GM04504 (cell line): Measurements from ENCODE around the gene PBX2.
"Not testable (repeated sequence)": the region's sequence is repeated elsewhere in the genome, so short reads cannot be mapped to it uniquely, and the experiment has no call there.

Source experiments
- DNase-seq: peaks from one replicate; pipeline ENCODE4 v3.0.0-alpha.2; 2012; ENCODE audit warnings: low read depth

Gene PBX2

DNA sequence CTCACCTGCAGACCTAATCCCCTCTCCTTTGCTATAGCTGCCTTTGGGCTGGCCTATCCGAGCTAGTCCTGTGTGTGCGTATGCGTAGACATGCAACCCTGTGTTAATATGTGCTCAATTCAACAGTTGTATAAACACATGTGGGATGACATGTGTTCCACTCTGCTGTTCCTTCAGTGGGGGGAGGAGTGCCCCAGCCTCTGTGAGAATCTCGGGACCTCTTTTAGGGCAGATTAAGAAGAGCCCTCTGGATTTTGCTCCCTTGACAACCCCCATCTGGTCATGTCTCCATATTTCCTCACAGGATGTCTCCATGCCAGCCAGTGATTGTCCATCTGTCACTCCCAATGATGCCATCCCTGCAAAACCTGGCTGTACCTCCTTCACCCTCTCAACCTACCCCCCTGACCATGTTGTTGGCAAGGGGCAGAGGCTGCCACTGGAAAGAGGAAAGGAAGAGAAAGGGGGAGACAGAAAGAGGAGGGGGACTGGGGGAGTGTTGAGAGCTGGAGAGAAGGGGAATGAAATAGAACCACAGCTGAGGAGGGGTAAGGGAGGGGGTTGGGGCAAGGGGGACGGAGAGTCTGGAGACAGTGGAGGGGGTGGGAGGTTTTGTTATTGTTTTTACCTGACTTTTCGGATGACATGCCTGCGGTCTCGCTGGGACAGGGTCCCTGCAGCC is 38.7 kb downstream of the PBX2 start:
- no peak for DNase-seq

DNA sequence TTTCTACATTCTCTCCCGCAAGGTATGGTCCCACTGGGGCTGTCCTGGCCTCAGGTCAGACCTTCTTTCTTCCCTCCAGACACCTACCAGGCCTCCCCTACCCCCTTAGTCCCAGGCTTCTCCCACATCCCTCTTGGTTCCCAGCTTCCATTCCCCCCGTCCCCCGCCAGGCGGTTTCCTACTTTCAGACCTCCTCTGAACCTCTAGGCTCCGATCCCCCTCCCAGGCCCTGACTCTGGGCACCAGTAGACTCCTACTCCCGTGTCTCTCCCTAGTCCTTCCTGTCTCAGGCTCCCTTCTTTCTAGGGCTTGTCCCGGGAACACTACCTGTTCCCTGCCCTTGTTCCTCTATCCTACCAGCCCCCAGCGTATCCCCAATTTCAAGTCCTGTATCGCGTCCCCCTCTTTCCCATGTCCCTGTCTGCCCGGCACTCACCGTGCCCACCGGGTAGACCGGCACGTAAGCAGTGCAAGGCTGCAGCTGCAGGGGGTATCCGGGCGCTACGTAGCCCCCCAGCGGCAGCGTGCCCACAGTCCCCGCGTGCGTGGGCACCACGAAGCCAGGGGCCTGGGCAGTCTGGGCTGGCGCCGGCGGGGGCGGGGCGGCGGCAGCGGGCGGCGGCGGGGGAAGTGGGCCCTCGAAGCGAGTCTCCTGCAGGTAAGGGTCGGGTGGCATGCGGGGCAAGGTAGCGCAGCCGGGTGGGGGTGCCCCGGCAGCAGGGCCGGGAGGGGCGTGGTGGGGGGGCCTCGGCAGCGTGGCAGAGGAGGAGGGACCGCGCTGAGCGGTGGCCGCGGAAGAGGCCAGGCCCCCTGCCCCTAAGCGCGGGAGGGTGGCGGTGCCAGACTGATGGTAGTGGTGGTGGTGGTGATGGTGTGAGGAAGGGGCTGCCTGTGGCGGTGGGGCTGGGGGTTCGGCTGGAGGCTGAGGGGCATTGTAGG is 39.8 kb downstream of the PBX2 start:
- DNase-seq, result no peak

DNA sequence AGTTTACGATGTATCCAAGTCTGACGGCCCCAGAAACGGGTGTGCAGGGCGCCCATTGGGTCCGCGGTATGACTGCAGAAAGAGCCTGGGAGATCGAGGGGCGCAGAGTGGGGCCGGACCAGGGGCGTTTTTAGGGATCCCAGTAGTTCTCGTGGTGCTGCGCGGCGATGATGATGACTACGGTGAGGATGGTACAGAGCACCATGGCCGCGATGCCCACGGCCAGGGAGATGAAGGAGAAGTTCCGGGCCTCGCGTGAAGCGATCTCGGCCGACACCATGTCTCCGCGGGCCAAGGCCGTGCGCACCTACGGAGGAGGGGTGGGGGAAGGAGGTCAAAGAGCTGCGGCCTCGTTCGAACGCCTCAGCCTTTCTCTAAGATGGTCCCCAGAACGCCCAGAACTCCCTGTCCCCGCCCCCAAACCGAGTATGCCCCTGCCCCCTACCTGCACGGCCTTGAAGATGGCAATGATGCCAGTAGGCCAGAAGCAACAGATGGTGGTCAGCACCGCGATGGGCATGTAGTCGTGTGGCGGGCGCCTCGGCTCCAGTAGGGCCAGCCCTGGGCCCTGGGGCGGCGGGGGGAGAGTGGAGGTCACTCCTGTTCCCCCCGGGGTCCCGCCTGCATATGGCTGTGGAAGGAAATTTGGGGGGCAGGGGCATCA is 40.8 kb downstream of the PBX2 start:
- DNase-seq, result no peak

DNA sequence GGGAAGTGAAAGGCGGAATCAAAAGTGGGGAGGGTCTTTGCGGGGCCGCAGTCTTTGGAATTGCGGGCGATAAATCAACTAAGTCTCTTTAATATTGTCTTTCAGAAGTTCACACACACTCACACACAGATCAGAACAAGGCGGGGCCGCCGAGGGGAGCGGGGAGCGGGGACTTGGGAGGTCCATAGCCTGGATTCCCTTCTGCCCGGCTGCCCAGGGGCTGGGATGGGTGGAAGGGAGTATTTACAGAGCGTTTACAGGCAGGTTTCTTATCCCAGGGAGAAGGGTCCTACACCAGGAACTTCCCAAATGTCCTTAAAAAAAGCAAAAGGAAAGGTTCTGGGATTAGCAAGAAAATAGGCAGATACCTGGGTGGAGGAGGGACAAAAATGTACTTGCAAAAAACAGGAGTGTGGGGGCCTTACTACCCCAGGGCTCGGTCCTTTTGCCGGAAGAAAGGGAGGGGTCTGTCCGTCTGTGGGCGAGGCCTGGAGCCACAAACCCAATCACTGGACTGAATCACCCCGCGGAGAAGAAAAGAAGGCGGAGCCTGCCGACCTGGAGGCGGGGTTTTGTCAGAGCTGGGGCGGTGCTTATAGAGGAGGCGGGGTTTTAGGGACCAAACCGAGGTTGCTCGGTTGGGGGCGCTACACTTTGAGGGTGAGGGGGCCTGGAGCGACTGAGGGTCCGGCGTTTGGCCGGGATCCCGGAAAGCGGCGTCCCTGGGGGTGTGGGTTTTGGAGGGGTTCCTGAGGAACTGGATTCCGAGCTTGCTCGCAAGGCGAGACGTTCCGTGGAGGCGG is 41.5 kb downstream of the PBX2 start:
- no peak for DNase-seq

DNA sequence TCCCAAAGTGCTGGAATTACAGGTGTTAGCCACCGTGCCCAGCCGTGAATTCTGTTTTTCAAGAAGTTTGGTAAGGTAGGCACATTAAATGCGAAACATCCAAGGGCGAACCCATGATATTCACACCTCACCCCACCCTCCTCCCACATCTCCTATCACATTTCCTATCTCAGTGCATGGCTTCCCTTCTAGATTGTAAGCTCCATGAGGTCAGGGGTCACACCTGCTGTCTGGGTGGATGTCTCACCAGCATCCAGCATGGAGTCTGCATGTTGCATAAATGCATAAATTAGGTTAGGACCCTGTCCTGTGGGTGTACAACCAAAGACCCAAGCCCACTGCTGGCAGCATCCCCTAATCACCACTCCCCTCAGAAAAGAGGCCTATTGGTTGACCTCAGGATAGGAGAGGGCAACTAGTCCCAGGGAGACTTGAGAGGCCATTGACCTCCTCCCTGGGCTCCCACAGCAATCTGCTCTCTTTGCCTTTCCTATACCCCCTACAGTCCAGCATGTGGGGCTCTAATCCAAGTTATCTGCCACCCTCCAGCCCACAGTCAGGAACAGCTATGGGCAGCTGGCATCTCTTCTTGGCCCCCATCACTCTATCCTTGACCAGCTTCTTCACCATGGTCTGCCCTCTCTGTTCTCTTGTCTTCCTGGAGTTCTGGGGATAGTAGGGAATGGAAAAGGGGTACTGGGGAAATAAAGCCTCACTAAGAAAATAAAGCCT is 42.4 kb downstream of the PBX2 start:
- DNase-seq, result no peak

DNA sequence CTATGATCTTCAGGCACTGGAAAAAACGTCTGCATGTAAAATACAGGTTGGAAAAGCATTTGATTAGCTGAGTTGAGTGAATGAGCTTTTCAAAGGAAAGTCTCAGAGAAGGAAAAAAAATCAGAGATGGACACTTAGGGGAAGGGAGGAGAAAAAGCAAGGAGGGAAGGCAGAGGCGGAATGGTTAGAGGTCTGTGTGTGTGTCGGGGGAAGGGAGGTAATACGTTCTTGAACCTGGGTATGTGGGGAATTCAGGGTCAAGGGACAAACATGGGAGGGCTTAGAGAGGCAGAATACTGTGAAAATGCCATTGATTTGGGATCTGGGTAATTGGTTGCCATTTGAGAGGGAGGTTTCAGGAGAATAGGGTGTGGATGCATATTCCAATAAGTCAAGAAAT is 43.3 kb downstream of the PBX2 start:
- no peak for DNase-seq

DNA sequence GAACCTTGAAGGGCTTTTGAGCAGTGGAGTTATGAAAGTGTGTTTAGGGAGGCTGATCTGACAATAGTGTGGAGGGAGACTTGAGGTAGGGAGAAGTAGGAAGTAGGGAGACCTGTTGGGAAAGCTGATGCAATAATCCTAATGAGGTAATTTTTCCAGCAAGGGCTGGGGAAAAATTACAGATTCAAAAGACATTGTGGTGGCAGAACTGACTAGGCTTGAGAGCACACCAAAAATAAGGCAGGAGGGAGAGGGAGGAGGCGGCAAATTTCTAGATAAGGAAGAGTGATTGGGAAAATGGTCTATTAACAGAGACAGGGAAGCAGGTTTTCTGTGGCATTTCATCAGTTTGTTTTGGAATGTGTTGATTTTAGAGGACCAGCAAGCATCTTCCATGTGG is 43.7 kb downstream of the PBX2 start:
- DNase-seq, result no peak

DNA sequence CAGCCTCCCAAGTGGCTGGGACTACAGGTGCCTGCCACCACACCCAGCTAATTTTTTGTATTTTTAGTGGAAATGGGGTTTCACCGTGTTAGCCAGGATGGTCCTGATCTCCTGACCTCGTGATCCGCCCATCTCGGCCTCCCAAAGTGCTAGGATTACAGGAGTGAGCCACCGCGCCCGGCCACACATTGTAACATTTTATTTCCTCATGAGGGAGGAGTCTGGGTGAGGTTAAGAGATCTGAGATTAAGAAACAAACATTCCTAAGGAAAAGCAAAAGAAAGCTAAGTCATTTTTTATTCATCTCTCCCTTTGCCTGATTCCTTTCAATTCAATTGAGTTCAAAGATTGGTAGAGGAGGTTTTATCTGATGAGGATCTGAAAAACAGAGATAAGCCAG is 45.8 kb downstream of the PBX2 start:
- DNase-seq, result not testable (repeated sequence)

DNA sequence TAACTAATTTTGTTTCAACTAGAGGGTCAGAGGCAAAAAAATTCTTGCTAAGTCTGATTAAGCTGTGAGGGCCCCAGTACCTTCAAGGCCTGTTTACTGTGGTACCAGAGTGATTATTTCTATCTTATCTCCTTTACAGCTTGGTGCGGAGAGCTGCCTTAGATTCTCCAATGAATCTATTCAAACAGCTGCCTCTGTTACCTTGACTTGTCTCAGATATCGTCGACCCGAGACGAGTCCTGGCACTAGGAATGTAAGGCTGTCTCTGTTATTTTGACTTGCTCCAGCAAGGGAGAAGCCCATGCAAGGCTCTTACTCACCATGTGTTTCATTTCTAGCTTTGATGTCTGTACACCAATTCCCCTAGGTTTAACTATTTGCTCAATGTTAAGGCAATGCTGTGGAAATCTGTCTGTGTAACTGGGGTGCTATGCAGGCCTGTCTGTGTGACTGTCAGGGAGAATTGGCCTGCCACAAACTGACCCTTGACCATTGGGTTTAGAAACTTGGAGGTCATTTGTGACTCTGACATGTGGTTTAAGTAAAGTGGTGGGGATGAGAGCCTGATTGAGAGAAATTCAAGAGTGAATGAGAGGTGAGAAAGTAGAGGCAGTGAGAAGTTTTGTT is 49.5 kb downstream of the PBX2 start:
- no peak for DNase-seq

DNA sequence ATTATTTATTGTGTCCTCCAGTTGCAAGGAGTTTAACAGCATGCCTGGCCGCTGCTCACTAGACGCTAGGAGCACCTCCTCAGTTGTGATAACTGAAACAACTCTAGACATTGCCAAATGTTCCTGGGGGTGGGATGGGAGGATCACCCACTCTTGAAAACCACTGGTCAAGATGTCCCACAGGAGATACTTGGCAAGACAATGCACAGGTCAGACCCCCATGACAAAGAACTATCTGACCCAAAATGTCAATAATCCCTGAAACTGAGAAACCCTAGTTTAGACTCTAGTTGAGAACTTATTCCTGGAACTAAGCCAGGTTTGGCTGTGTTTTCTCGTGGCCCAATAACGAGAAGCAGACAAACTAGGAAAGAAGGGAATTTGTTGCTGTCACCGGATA is 50.4 kb downstream of the PBX2 start:
- no peak for DNase-seq

DNA sequence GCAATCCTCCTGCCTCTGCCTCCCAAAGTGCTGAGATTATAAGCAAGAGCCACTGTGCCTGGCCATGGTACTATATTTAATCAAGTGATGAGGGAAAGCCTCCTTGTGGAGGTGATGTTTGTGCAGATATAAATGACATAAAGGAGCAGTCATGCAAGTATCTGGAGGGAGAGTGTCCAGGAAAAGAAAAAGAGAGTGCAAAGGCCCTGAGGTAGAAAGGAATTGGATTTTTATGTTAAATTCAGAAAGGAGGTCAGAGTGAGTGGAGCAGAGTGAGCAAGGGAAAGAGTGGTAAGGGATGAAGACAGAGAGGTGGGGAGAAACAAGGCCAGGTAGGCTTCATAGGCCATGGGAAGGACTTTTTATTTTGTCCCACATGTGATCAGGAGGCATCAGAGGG is 52.5 kb downstream of the PBX2 start:
- DNase-seq, result no peak
